ENCODE data around the gene RPP40.

RPP40 gene

DNA sequence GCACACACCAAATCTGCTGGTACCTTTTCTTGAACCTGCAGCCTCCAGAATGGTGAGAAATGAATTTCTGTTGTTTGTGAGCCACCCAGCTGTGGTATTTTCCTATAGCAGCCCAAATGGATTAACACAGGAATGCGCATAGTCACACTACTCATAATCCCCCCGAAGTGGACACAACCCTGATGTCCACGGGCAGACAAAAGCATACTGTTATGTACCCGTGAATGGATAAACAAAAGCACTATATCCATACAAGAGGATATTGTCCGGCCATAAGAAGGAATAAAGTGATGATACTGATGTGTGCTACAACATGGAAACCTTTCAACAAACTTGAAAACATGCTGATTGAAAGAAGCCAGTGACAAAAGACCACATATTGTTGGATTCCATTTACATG lies 25.1 kb upstream of the RPP40 start:
- TF ChIP-seq GATA2 (IDR thresholded peaks at IDR 0.05; ENCODE audit: low read depth, low read length), result no peak
- TF ChIP-seq GATA3 (IDR thresholded peaks at IDR 0.05; ENCODE audit: low read depth, low read length), result no peak

DNA sequence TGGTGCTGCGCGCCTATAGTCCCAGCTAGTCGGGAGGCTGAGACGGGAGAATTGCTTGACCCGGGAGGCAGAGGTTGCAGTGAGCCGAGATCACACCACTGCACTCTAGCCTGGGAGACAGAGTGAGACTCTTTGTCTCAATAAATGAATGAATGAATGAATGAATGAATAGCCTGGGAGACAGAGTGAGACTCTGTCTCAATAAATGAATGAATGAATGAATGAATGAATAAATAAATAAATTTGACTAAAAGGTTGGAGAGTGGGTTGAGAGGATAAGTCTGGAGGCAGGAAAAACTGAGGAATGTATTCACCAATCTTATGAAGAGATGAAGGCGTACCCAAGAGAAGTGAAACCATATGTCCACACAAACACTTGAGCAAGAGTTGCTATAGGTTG lies 24.5 kb upstream of the RPP40 start:
- TF ChIP-seq GATA2 (IDR thresholded peaks at IDR 0.05; ENCODE audit: low read depth, low read length) (no peak), GATA3 (IDR thresholded peaks at IDR 0.05; ENCODE audit: low read depth, low read length) (no peak)

DNA sequence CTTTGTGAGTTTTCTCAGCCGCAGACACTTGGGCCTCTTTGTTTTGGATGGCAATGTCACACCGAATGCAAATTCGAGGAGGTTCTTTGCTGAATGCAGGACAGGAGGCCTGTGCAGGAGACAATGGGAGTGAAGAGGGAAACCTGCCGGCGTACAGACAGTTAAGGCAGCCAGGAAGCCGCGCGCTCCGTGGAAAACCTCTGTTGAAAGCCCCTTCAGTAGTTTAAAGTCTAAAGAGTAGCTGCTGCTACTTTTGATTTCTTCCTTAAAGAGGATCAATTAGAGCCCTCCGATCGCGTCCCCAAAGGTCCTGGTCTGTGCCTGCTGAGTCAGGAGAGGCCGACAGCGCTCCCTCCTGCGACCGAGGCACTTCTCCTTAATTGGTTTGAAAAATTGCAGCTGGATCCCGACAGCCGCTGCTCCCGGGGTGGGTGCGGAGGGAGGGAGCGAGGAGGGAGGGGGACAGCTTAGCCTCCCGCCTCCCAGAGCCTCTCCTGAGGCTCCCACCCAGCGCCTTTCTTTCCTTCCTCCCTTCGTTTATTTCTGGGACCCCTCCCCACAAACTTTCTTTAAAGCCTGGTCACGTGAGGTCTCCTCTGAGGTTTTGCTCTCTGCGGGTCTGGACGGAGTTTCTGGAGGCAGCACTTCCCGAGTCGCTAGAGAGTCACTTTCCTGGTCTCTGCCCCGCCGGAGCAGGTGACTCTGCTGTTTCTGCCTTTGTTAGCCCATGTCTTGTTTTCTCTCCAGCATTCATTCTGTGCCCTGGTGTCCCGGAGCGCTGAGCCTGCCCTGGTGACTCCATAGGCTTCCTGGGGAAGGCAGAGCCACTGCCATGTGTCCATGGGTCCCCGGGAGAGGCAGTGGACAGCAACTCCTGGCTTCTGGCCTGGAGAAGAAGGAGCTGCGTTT lies 22.3 kb upstream of the RPP40 start:
- no peak for TF ChIP-seq GATA3 (IDR thresholded peaks at IDR 0.05; ENCODE audit: low read depth, low read length)
- no peak for TF ChIP-seq GATA2 (IDR thresholded peaks at IDR 0.05; ENCODE audit: low read depth, low read length)

DNA sequence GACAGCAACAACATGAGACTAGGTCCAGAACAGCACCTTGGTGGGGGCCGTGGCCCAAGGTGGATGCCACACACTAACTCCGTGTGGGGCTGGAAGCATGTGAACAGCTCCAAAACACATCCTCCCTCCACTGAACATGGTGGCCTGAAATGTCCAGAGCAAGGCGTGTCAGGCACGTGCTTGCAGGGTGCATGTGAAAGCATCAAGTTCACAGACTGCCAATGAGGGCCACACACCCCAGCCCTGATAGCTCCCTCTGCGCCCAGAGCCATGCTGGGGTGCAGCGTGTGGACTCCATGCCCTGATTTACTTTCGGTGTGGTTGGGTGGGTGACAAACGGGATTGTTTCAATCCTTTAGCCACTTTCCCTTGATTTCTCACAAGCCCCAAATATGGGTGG lies 20.1 kb upstream of the RPP40 start:
- TF ChIP-seq GATA3 (IDR thresholded peaks at IDR 0.05; ENCODE audit: low read depth, low read length), result no peak
- no peak for TF ChIP-seq GATA2 (IDR thresholded peaks at IDR 0.05; ENCODE audit: low read depth, low read length)

DNA sequence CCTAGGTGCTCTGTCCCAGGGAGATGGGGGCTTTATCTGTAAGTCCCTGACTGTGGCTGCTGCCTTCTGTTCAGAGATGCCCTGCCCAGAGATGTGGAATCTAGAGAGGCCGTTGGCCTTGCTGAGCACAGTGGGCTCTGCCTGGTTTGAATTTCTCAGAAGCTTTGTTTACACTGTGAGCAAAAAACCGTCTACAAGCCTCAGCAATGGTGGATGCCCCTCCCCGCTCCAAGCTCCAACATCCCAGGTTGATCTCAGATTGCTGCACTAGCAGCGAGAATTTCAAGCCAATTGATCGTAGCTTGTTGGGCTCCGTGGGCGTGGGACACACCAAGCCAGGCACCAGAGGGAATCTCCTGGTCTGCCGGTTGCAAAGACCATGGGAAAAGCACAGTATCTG lies 16.3 kb upstream of the RPP40 start:
- TF ChIP-seq GATA3 (IDR thresholded peaks at IDR 0.05; ENCODE audit: low read depth, low read length) (no peak), GATA2 (IDR thresholded peaks at IDR 0.05; ENCODE audit: low read depth, low read length) (no peak)

DNA sequence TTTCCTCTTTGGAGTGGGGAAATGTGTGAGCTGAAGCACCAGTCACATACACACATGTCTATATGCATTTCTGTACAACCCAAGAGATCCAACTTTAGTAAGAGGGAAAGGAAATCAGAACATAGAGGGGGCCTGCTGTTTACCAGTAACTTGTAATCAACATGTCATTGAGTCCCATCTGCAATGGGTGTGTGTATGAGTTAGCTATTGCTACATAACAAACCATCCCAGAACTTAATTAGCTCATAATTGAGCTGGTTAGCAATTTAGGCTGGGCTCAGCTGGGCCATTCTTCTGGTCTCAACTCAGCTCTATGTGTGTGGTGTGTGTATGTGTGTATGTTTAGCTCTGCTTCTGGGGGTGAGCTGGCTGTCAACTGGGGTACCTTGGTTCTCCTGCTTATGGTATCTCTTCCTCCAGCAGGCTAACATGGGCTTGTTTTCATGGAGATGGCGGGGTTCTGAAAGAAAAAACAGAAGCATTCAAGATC lies 10.3 kb upstream of the RPP40 start:
- TF ChIP-seq GATA3 (IDR thresholded peaks at IDR 0.05; ENCODE audit: low read depth, low read length), result no peak
- TF ChIP-seq GATA2 (IDR thresholded peaks at IDR 0.05; ENCODE audit: low read depth, low read length), result no peak

DNA sequence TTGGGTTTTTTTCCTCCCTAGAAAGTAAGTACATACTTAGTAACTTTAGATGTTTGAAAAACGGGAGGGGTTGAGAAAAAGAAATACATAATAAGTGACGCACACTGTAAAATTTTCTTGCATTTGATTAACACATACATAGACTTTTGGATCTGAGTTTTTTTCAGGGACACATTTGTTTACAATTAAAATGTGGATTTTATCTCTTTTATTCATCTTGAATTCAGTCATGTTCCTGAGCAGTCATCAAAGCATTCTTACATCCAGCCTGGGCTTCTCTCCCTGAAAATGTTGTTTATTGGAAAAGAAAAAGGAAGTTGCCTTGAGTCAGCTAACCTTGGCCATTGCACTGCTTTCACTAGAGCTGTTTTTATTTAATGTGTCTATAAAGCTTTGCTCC lies 8.7 kb upstream of the RPP40 start:
- TF ChIP-seq GATA2 (IDR thresholded peaks at IDR 0.05; ENCODE audit: low read depth, low read length) (no peak), GATA3 (IDR thresholded peaks at IDR 0.05; ENCODE audit: low read depth, low read length) (no peak)

DNA sequence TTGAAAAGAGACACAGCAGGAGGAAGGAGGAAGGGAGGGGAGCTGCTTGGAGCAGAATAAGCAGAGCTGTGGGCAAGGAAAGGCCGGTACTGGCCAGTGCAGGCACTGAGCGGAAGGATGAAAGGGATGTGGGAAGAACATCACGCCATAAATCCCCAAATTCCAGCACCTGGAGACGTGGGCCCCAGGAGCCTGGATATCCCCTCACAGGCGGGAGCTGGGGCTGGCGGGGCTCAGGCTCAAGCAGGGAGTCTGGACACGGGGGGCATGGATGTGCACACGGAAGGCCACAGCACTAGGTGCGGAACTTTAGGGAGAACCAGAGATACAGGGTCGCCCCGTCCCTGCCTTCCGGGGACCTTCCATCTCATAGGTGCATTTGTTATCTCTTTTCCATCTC lies 7.5 kb upstream of the RPP40 start:
- TF ChIP-seq GATA3 (IDR thresholded peaks at IDR 0.05; ENCODE audit: low read depth, low read length), result no peak
- no peak for TF ChIP-seq GATA2 (IDR thresholded peaks at IDR 0.05; ENCODE audit: low read depth, low read length)

DNA sequence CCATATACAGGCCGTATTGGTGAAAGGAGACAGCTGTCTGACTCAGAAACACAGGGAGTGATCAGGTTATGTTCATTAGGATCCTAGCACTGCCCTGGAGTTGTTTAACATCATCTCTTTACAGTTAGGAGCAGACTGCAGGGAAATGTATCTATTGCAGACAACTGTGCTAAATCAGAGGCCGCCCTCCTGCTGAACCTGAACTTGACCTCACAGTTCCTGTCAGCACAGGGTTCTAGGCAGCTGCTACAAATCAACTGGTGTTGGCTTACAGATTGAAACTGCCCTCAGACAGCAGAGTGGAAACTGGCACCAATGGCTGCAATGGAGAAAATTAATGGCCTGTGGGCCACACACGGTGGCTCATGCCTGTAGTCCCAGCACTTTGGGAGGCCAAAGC lies 3.7 kb upstream of the RPP40 start:
- TF ChIP-seq GATA2 (IDR thresholded peaks at IDR 0.05; ENCODE audit: low read depth, low read length) (no peak), GATA3 (IDR thresholded peaks at IDR 0.05; ENCODE audit: low read depth, low read length) (no peak)

DNA sequence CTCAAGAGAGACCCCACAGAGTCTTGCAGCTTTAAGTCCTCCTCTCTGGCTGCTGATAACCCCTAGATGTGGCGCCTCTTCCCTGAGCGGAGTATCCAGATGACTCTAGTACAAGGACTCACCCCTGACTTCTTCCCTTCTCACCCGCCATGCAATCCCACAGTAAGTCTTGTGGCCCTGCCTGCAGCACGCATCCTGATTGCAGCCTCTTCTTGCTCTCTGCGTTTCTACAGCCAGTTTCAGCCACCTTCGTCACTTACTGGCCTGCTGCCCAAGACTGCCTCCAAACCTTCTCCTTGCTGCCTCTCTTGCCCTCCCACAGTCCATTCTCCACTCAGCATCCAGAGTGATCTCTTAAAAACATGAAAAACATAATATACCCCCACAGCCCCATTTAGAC lies 2.4 kb upstream of the RPP40 start:
- TF ChIP-seq GATA3 (IDR thresholded peaks at IDR 0.05; ENCODE audit: low read depth, low read length) (no peak), GATA2 (IDR thresholded peaks at IDR 0.05; ENCODE audit: low read depth, low read length) (no peak)

DNA sequence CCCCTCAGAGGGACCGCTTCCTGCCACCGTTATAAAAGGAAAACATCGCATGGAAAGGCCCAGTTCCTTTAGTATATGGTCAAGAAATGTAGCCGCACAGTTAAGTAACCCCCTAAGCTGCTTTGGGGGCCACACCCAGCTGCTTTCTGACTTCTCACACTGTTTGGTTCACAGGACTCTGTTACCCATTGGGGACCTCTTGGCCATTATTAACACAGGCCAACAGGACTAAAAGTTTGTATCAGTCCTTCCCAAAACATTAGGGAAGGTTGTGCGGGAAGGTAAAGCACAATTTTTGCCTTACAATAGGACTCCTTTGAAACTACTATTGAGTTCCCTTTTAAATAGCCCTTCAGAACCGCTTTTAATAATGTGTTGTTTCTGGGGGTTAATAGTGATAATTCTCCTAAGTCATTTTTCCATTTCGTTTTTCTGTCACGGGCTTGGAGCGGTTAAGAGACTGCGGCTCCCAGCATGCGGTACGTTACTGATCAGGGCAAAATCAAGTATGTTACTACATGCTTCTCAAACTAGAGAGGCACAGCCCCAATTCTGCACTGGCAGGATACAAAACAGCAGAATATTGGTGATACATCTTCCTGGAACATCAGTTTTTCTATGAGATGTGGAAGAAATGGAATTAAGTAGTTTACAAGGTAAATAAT lies 668 bp upstream of the RPP40 start:
- TF ChIP-seq GATA2 (IDR thresholded peaks at IDR 0.05; ENCODE audit: low read depth, low read length), result no peak
- TF ChIP-seq GATA3 (IDR thresholded peaks at IDR 0.05; ENCODE audit: low read depth, low read length), result no peak

DNA sequence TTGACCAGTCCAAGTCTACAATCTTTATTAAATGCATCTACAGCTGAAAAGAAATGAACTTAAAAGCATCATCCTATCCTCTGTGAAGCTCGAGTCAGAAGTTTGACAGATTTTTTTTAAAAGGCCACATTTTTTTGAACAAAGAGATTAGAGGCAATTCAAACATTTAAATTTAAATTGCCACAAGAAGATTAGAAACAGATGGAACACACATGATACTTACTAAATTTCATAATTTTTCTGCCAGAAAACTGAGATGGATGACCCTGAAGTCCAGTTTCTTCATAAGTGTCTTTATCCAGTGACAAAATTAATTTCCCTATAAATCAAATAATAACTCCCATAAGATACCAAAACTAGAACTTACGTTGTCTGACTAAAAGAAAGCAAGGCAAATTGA lies 4.3 kb downstream of the RPP40 start:
- TF ChIP-seq GATA3 (IDR thresholded peaks at IDR 0.05; ENCODE audit: low read depth, low read length), result no peak
- TF ChIP-seq GATA2 (IDR thresholded peaks at IDR 0.05; ENCODE audit: low read depth, low read length), result no peak

DNA sequence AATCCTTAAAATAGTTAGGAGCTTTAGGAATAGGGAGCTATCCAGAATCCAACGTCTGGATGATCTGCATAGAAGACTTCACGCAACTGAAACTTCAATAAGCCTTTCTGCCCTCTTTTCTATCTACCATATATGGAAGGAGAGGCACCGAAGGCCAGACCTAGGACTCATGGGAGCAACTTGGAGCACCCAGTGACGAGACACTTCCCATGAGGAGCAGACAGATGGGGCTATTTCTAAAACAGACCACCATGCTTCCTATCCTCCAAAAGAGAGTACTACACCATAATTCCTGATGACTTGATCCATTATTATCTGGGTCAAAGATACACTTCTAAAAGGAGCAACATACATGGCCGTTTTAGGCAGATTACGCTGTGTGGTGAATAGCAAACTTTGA lies 6.0 kb downstream of the RPP40 start:
- TF ChIP-seq GATA3 (IDR thresholded peaks at IDR 0.05; ENCODE audit: low read depth, low read length) (no peak), GATA2 (IDR thresholded peaks at IDR 0.05; ENCODE audit: low read depth, low read length) (no peak)

DNA sequence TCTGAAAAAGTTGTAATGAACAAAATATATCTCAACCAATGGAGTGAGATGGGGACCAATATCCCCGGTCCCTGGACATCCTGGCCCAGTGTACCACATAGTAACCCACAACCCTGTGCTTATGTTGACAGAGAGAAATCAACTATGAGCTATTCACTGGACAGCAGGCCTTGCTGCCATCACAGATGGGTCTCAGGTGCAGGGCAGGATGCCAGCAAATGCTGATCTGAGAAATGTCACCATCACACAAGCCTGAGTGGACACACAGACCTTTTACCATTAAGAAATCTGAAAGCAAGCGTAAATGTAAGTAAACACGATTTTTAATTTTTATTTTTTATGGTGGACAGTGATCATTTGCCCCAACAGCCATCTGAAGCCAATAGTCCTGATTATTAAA lies 9.1 kb downstream of the RPP40 start:
- TF ChIP-seq GATA3 (IDR thresholded peaks at IDR 0.05; ENCODE audit: low read depth, low read length) (no peak), GATA2 (IDR thresholded peaks at IDR 0.05; ENCODE audit: low read depth, low read length) (no peak)

DNA sequence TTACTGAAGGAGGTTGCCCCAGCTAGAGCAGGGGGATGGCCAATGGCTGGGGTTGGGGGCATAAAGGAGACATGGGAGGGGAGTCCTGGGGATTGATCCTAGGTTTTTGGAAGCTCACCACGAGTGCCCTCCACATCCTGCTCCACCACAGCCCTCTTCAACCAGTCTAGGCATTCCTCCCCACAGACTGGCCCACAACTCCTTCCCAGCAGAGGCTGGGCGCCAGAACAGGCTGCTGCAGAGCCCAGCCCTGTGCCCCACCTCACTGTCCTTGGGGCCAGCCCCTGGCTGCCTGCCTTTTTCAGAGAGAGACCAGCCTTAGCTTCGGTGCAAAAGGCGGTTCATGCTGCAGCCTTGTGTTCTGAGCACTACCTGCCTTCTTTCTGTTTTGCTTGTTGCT lies 16.4 kb downstream of the RPP40 start:
- TF ChIP-seq GATA2 (IDR thresholded peaks at IDR 0.05; ENCODE audit: low read depth, low read length) (no peak), GATA3 (IDR thresholded peaks at IDR 0.05; ENCODE audit: low read depth, low read length) (no peak)

Measured in SH-SY5Y (cell line).